CD14-positive monocyte (primary cell): Measurements from ENCODE around the gene PAXX. TPM values are rescaled to one million over a fixed set of nuclear protein-coding genes. Genes with fewer than 3 reads are reported as not detected.

Experiments
- DNase-seq, 3 donors: peaks; one replicate each; pipeline ENCODE4 v3.0.0-alpha.2; 2011 to 2022
- H2AFZ ChIP-seq: 2 replicates; pipeline ENCODE4 v1.6.0; 2012; ENCODE audit warnings: mild to moderate bottlenecking, low read depth, low read length, inconsistent platforms; ENCODE audit not compliant: insufficient read depth, poor library complexity, severe bottlenecking
- H3K27ac ChIP-seq, 2 donors: 1 replicate in 1 of 2; 2 replicates in 1 of 2; pipeline ENCODE4 v1.5.1; 2012 to 2013; ENCODE audit warnings: low read length in 2 of 2, control low read depth in 1 of 2, inconsistent platforms in 1 of 2, low read depth in 1 of 2, mild to moderate bottlenecking in 1 of 2
- H3K27me3 ChIP-seq, 2 donors: one replicate each; pipeline versions ENCODE4 v1.6.0 to v1.6.1; 2011 to 2013; ENCODE audit warnings: low read length in 2 of 2; ENCODE audit not compliant: control insufficient read depth in 2 of 2, insufficient read depth in 2 of 2
- H3K36me3 ChIP-seq, 2 donors: replicated peaks in 1 of 2; 1 replicate in 1 of 2; 2 replicates in 1 of 2; pipeline versions ENCODE4 v1.5.1 to v1.6.1; 2012 to 2013; ENCODE audit warnings: low read length in 2 of 2, control low read depth in 1 of 2, inconsistent platforms in 1 of 2, mild to moderate bottlenecking in 1 of 2; ENCODE audit not compliant: insufficient read depth in 2 of 2, control insufficient read depth in 1 of 2
- H3K4me1 ChIP-seq, 2 donors: 1 replicate in 1 of 2; 2 replicates in 1 of 2; pipeline versions ENCODE4 v1.5.1 to v1.6.1; 2012 to 2013; ENCODE audit warnings: low read length in 2 of 2, control low read depth in 1 of 2, inconsistent platforms in 1 of 2, mild to moderate bottlenecking in 1 of 2, moderate library complexity in 1 of 2; ENCODE audit not compliant: insufficient read depth in 2 of 2, control insufficient read depth in 1 of 2
- H3K4me2 ChIP-seq: replicated peaks from 2 replicates; pipeline ENCODE3; 2012; ENCODE audit warnings: low read length, moderate library complexity, mild to moderate bottlenecking; ENCODE audit not compliant: poor library complexity, severe bottlenecking; ENCODE audit errors: extremely low read depth
- H3K4me3 ChIP-seq, 3 experiments: fragments of 200-600 bp in 1 of 3; sonication (generic) in 1 of 3; replicated peaks in 1 of 3; 1 replicate in 2 of 3; 2 replicates in 1 of 3; pipeline ENCODE4 v1.5.1; 2011 to 2013; ENCODE audit warnings: low read length in 3 of 3, mild to moderate bottlenecking in 3 of 3, control low read depth in 2 of 3, low read depth in 2 of 3, inconsistent platforms in 1 of 3, moderate library complexity in 1 of 3
- H3K79me2 ChIP-seq: 2 replicates; pipeline ENCODE4 v1.6.0; 2012; ENCODE audit warnings: mild to moderate bottlenecking, control low read depth, inconsistent platforms, low read length, moderate library complexity; ENCODE audit not compliant: insufficient read depth
- H3K9ac ChIP-seq: 2 replicates; pipeline ENCODE4 v1.6.0; 2017; ENCODE audit warnings: low read length, mild to moderate bottlenecking; ENCODE audit not compliant: insufficient read depth, poor library complexity, severe bottlenecking
- H3K9me3 ChIP-seq, 2 donors: replicated peaks in 1 of 2; 1 replicate in 1 of 2; 2 replicates in 1 of 2; pipeline versions ENCODE4 v1.5.1 to v1.6.1; 2012 to 2013; ENCODE audit warnings: low read length in 2 of 2, control low read depth in 1 of 2; ENCODE audit not compliant: control insufficient read depth in 1 of 2, insufficient read depth in 1 of 2
- H4K20me1 ChIP-seq: 2 replicates; pipeline ENCODE4 v1.6.0; 2012; ENCODE audit warnings: mild to moderate bottlenecking, low read length, control low read depth, moderate library complexity; ENCODE audit not compliant: insufficient read depth
- H3K27ac Mint-ChIP-seq, 7 donors: one replicate each; pipeline ENCODE4 v1.8.0; 2020; ENCODE audit warnings: mild to moderate bottlenecking in 7 of 7, mixed read lengths in 7 of 7, moderate library complexity in 6 of 7, inconsistent platforms in 2 of 7
- H3K27me3 Mint-ChIP-seq, 3 donors: one replicate each; pipeline ENCODE4 v1.8.0; 2021 to 2022; ENCODE audit warnings: low read depth in 3 of 3, mild to moderate bottlenecking in 3 of 3, mixed read lengths in 3 of 3, moderate library complexity in 3 of 3, inconsistent platforms in 1 of 3
- H3K36me3 Mint-ChIP-seq, 2 donors: one replicate each; pipeline ENCODE4 v1.8.0; 2020; ENCODE audit warnings: mixed read lengths in 2 of 2, inconsistent platforms in 1 of 2, mild to moderate bottlenecking in 1 of 2
- H3K4me1 Mint-ChIP-seq: one replicate; pipeline ENCODE4 v1.8.0; 2020; ENCODE audit warnings: mild to moderate bottlenecking, mixed read lengths
- H3K4me3 Mint-ChIP-seq, 2 donors: one replicate each; pipeline ENCODE4 v1.8.0; 2020; ENCODE audit warnings: mild to moderate bottlenecking in 2 of 2, mixed read lengths in 2 of 2, moderate library complexity in 1 of 2
- H3K9me3 Mint-ChIP-seq, 7 donors: one replicate each; pipeline ENCODE4 v1.8.0; 2020 to 2022; ENCODE audit warnings: mixed read lengths in 7 of 7, mild to moderate bottlenecking in 6 of 7, moderate library complexity in 6 of 7, inconsistent platforms in 2 of 7
- WGBS: methylation state at CpG from one replicate; pipeline ENCODE4 v1.1.5; 2013; ENCODE audit warnings: missing lambda C conversion rate; ENCODE audit not compliant: insufficient coverage; 5-methylcytosine and 5-hydroxymethylcytosine counted together
- intact Hi-C, 2 donors: fragments of 100-400 bp; cut with micrococcal nuclease; formaldehyde crosslinking; loops; one replicate each; pipeline versions ENCODE4 v1.15.0 to v1.15.1; 2023
- polyA minus RNA-seq: library from RNA; depleted of rRNA, polyadenylated mRNA; stranded (reverse); fragments of >200 nt; gene quantifications from 2 replicates; pipeline ENCODE4 v1.2.3, GENCODE V29; 2012
- polyA plus RNA-seq, 3 donors: library from polyadenylated mRNA; depleted of rRNA in 1 of 3; unstranded in 2 of 3; stranded (reverse) in 1 of 3; fragments of 300-500 nt in 2 of 3; fragments of >200 nt in 1 of 3; fragmentation: Illumina TruSeq in 2 of 3; gene quantifications; 1 replicate in 2 of 3; 2 replicates in 1 of 3; pipeline ENCODE4 v1.2.3, GENCODE V29; 2012 to 2021
- total RNA-seq, 12 experiments: library from RNA in 1 of 12; stranded (reverse) in 1 of 12; fragments of 120-200 nt in 1 of 12; gene quantifications; one replicate each; pipeline ENCODE4 v1.2.4 and lab custom pipeline; 2013 to 2026; ENCODE audit warnings: mixed read lengths in 6 of 12, inconsistent platforms in 1 of 12
- TF ChIP-seq, protein P1 (sequence below): fragments of 200-600 bp; IDR thresholded peaks from one replicate; pipeline ENCODE4 v1.8.0; 2022; ENCODE audit warnings: antibody characterized with exemption, mild to moderate bottlenecking

PAXX gene, protein sequence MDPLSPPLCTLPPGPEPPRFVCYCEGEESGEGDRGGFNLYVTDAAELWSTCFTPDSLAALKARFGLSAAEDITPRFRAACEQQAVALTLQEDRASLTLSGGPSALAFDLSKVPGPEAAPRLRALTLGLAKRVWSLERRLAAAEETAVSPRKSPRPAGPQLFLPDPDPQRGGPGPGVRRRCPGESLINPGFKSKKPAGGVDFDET
- total RNA-seq (2013): 42.5 TPM
- polyA plus RNA-seq (10 to 100 TPM; 35.3 to 92.9 (median 40.7) TPM), polyA minus RNA-seq (15.1 and 20.2 TPM in 2 replicates), total RNA-seq (lab: John Stamatoyannopoulos, UW) (1.5 to 14.8 (median 11.2) reads per million in 11 experiments)

DNA sequence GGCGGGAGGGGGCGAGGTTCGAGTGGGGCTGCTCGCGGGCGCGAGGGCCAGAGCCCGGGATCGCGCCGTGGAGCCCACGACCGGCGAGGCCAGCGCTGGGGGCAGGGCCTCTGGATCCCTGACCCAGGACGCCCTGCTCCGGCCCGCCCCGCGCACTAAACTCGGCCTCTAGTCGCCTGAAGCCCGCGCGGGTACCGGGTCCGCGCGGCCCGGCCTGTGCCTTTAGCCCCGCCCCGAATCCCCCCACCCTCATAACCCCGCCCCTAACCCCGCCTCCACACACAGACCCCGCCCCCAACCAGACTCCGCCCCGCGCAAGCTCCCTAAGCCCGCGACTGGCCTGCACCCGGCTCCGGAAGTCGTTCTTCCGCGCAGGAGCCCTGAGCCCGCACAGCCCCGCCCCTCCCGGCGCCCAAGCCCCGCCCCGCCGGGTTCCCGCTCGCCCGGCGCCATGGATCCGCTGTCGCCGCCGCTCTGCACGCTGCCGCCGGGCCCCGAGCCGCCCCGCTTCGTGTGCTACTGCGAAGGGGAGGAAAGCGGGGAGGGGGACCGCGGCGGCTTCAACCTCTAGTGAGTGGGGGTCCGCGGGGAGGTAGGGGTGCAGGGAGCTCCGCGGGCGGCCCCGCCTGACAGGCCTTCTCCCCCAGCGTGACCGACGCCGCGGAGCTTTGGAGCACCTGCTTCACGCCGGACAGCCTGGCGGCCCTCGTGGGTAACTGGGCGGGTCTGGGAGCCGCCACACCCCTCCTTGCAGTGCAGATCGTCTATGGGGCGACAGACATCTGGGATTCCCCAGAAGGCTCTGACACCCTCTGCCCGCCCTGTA, at the start of gene PAXX:
PAXX (plus strand) TSS at position 430 of the 826 bp plus-strand sequence; CDS start at position 452, 22 bp downstream.
- Histone ChIP-seq H3K27me3 (peaks cover 0 to 38% of the 10 kb centered on the region in 2 donors), H2AFZ (peak within 1 kb of the TSS; percentile 79), H3K9ac (peak within 1 kb of the TSS; percentile 73), H3K79me2 (peaks cover 20% of the 10 kb centered on the region), H3K36me3 (peaks cover 6 to 9% of the 10 kb centered on the region in 2 donors), H3K9me3 (no peaks in the 10 kb centered on the region), H3K4me3 (peak within 1 kb of the TSS; percentile 67 to 88 (median 85)), H4K20me1 (peaks cover 30% of the 10 kb centered on the region), H3K4me1 (peaks cover 40 to 57% of the 10 kb centered on the region in 2 donors), H3K27ac (peak within 1 kb of the TSS; percentile 64 to 79), H3K4me2 (peak within 1 kb of the TSS; percentile 97)
- WGBS: under 1% methylated on average over 84 of the region's 92 CpGs
- DNase-seq: peak; percentile 84 to 88 (median 84)
- Mint-ChIP-seq H3K27me3 (peaks cover 29 to 55% (median 53%) of the 10 kb centered on the region in 3 donors), H3K36me3 (peaks cover 10% of the 10 kb centered on the region in 2 donors), H3K27ac (peak within 1 kb of the TSS; percentile 79 to 93 (median 89)), H3K9me3 (peaks cover 0 to 17% (median 0%) of the 10 kb centered on the region in 7 donors), H3K4me1 (peaks cover 40% of the 10 kb centered on the region), H3K4me3 (peak within 1 kb of the TSS; percentile 81 to 89)
- intact Hi-C loops: loop anchor here (2.0 to 5.0 kb wide), 2 partner anchors 40 to 201 kb away; partner anchors contain the start of genes FUT7 (in 1 of the 2) and TMEM141 (in 1 of the 2)
- TF ChIP-seq, protein P1, sequence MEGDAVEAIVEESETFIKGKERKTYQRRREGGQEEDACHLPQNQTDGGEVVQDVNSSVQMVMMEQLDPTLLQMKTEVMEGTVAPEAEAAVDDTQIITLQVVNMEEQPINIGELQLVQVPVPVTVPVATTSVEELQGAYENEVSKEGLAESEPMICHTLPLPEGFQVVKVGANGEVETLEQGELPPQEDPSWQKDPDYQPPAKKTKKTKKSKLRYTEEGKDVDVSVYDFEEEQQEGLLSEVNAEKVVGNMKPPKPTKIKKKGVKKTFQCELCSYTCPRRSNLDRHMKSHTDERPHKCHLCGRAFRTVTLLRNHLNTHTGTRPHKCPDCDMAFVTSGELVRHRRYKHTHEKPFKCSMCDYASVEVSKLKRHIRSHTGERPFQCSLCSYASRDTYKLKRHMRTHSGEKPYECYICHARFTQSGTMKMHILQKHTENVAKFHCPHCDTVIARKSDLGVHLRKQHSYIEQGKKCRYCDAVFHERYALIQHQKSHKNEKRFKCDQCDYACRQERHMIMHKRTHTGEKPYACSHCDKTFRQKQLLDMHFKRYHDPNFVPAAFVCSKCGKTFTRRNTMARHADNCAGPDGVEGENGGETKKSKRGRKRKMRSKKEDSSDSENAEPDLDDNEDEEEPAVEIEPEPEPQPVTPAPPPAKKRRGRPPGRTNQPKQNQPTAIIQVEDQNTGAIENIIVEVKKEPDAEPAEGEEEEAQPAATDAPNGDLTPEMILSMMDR: no peak

DNA sequence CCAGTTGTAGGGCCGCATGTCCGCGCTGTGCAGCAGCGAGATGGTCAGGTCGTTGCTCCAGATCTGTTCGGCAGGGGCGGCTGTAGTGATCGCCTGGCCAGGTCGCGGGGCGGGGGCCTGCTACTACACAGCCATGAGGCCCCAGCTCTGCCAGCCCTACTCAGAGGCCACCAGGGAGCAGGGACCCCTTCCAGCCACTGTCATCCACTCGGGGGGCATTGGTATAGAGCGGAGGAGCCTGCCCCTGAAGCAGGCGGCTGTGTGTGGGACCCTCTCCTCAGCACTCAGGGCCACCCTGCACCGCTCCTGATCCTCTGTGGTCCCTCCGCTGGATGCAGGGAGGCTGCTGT, 49.4 kb upstream of the PAXX start:
- intact Hi-C loops: loop anchor here (10.0 kb wide), 3 partner anchors 92 to 138 kb away; partner anchors contain the start of genes AJM1 (in 1 of the 2), FUT7 (in 1 of the 2), PHPT1 (in 1 of the 2) and RABL6 (in 1 of the 2)
- Histone ChIP-seq H4K20me1 (peaks cover 49% of the 10 kb centered on the region), H3K4me2 (peak overlapping the region; percentile 93), H3K4me1 (peaks cover 12 to 21% of the 10 kb centered on the region in 2 donors), H3K4me3 (peak overlapping the region in 1 of 3 experiments; percentile 79), H3K36me3 (peaks cover 39 to 44% of the 10 kb centered on the region in 2 donors), H3K27ac (peak overlapping the region in 1 of 2 donors; percentile 80), H3K79me2 (peaks cover 20% of the 10 kb centered on the region), H2AFZ (no peak overlapping the region), H3K27me3 (no peaks in the 10 kb centered on the region), H3K9ac (no peak overlapping the region), H3K9me3 (no peaks in the 10 kb centered on the region)
- Mint-ChIP-seq H3K36me3 (peaks cover 26 to 44% of the 10 kb centered on the region in 2 donors), H3K4me3 (peak overlapping the region in 1 of 2 donors; percentile 65), H3K27ac (no peak overlapping the region), H3K27me3 (peaks cover 0 to 6% (median 4%) of the 10 kb centered on the region in 3 donors), H3K9me3 (peaks cover 0 to 2% (median 0%) of the 10 kb centered on the region in 7 donors), H3K4me1 (peaks cover 16% of the 10 kb centered on the region)
- no peak for DNase-seq
- TF ChIP-seq, protein P1: no peak
- WGBS: 97% methylated on average over 14 of the region's 16 CpGs
